HUES64 (cell line): ENCODE data around the gene EEF1B2.
"Not testable (repeated sequence)": the region's sequence is repeated elsewhere in the genome, so short reads cannot be mapped to it uniquely, and the experiment has no call there.

Source experiments
- H3K27ac ChIP-seq: 2 replicates; pipeline ENCODE4 v1.7.0; 2013; ENCODE audit warnings: low read depth, low read length, inconsistent platforms
- H3K27me3 ChIP-seq: 2 replicates; pipeline ENCODE4 v1.6.1; 2013; ENCODE audit warnings: mild to moderate bottlenecking, low read length; ENCODE audit not compliant: insufficient read depth
- H3K36me3 ChIP-seq: 2 replicates; pipeline ENCODE4 v1.6.1; 2013; ENCODE audit warnings: mild to moderate bottlenecking, low read length; ENCODE audit not compliant: insufficient read depth
- H3K4me1 ChIP-seq: 2 replicates; pipeline ENCODE4 v1.6.1; 2013; ENCODE audit warnings: mild to moderate bottlenecking, low read length, moderate library complexity; ENCODE audit not compliant: insufficient read depth
- H3K4me3 ChIP-seq: 2 replicates; pipeline ENCODE4 v1.5.1; 2013; ENCODE audit warnings: mild to moderate bottlenecking, low read length, moderate library complexity
- H3K9ac ChIP-seq: 2 replicates; pipeline ENCODE4 v1.6.1; 2013; ENCODE audit warnings: mild to moderate bottlenecking, low read depth, low read length
- H3K9me3 ChIP-seq: 2 replicates; pipeline ENCODE4 v1.6.1; 2013; ENCODE audit warnings: low read depth, low read length; ENCODE audit not compliant: insufficient read depth
- WGBS: fragments of 150-250, 120-280 bp; methylation state at CpG from one replicate; pipeline ENCODE4 v1.1.7; 2013; ENCODE audit warnings: missing lambda C conversion rate; 5-methylcytosine and 5-hydroxymethylcytosine counted together

Gene EEF1B2

DNA sequence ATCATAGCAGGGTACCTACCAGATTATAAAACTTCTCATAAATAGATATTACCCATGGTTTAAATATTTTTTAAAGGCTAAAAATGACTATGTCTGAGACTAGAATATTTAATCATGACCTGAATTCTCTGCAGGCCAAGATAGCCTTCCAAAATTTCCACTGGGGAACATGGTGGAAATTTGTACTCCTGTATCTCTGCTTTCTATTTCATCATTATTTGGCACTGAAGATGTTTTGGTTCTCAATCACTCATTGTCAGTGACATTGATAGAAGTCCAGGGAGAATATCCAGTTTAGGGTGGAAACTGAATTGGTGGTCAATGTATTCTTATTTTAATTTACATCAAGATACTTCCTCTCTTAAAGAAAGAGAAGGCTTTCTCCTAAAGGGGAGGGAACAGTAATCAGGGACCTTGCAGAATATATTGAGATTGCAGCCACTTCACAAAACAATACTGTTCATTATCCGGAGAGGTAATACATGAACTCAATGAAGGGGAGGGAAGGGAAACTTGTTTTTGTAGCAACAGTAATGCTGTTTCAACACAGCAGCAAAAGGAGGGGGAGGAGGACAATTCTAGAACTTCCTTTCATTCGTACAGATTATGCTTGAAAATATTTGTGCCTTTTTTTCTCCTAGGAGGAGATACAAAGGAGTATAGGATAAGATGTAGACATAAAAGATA lies 34.1 kb downstream of the EEF1B2 start:
- Histone ChIP-seq H3K27ac (no peak overlapping the region), H3K9ac (no peak overlapping the region), H3K27me3 (no peaks in the 10 kb centered on the region), H3K9me3 (no peaks in the 10 kb centered on the region), H3K4me3 (no peak overlapping the region), H3K36me3 (no peaks in the 10 kb centered on the region), H3K4me1 (no peaks in the 10 kb centered on the region)
- WGBS = 87% methylated on average over 2 of the region's 2 CpGs

DNA sequence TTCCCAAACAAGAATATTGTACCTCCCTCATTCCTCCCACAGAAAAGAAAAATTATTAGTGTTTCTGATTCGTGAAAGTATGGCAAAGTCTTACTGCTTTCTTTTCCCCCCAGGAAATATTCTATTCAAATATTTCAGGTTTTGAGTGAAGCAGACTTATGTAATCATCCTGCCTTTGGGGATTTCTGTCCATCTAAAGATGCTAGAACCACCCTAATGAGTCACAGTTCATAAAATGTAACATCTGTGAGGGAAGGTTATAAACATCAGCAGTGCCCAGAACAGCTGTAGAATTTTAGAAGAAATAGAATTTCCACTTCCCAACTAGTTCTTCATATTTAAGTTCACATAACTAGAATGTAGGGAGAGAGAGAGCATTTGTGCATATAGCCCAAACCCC lies 39.0 kb downstream of the EEF1B2 start:
- H3K9ac ChIP-seq = no peak overlapping the region
- WGBS = no CpG with 5 or more reads among the region's 1 CpG
- peaks cover 10% of the 10 kb centered on the region for H3K4me1 ChIP-seq
- H3K27me3 ChIP-seq = no peaks in the 10 kb centered on the region
- no peaks in the 10 kb centered on the region for H3K9me3 ChIP-seq
- no peak overlapping the region for H3K27ac ChIP-seq
- no peak overlapping the region for H3K4me3 ChIP-seq
- no peaks in the 10 kb centered on the region for H3K36me3 ChIP-seq

DNA sequence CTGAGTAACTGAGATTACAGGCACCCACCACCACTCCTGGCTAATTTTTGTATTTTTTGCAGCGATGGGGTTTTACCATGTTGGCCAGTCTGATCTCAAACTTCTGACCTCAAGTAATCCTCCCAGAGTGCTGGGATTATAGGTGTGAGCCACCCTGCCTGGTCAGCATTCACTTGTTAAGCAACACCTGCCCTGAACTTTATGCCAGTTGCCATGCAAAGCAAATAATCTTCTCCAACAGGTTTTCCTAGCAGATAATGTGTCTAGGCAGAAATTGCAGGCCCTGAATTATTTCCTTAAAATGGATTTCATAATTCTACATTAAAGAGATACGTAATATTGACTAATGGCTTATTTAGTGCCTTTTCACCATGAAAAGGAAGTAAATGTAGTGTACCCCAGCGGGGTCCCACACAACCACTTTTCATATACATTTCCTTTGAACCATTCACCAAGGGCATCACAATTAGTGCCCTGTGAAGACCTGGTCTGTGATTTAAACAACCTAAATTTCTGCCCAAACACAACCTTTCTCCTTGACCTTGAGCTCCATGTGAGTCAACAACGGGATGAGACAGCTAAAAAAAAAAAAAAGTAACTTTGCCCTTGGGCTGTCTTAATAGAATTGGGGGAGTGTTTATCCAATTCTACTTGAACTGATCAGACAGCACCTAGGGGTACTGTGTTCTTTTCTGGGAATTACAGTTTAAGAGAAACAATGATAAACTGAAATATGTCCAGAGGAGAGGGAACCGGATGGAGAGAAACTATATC lies 41.6 kb downstream of the EEF1B2 start:
- H3K9me3 ChIP-seq = no peaks in the 10 kb centered on the region
- WGBS = 78% methylated on average over 4 of the region's 5 CpGs
- no peak overlapping the region for H3K27ac ChIP-seq
- no peaks in the 10 kb centered on the region for H3K36me3 ChIP-seq
- H3K27me3 ChIP-seq = no peaks in the 10 kb centered on the region
- peaks cover 10% of the 10 kb centered on the region for H3K4me1 ChIP-seq
- H3K4me3 ChIP-seq = no peak overlapping the region
- no peak overlapping the region for H3K9ac ChIP-seq

DNA sequence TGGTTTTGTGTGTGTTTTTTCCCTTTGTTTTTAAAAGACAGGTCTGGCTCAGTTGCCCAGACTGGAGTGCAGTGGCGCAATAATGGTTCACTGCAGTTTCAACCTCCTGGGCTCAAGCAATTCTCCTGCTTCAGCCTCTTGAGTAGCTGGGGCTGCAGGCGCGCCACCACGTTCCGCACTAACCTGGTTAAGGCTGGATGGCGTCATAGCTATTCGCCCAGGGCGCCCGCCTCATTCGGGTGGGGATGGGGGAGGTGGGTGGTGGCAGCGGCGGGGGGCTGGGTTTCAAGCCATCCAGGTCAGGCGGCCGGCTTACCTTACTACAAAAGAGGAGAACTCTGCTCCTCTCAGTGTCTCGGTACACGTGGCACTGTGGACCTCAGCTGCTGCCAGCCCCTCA lies 42.8 kb downstream of the EEF1B2 start:
- Histone ChIP-seq H3K27ac (no peak overlapping the region), H3K4me1 (peaks cover 10% of the 10 kb centered on the region), H3K9me3 (no peaks in the 10 kb centered on the region), H3K9ac (no peak overlapping the region), H3K4me3 (no peak overlapping the region), H3K36me3 (no peaks in the 10 kb centered on the region), H3K27me3 (no peaks in the 10 kb centered on the region)
- 94% methylated on average over 16 of the region's 16 CpGs for WGBS

DNA sequence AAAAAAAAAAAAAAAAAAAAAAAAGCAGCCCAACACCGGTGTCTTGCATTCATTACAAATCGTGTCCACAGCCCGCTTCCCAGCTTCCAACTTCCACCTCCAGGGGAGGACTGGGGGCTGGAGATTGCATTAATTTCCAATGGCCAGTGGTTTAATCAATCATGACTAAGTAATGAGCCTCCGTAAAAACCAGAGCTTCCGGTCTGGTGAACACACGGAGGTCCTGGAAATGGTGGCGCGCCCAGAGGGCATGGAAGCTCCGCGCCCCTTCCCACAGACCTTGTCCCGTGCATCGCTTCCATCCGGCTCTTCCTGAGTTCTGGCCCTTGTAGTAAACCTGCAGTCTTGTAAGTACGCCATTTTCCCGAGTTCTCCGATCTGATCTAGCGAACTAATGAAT lies 43.6 kb downstream of the EEF1B2 start:
- H3K27ac ChIP-seq = no peak overlapping the region
- no peaks in the 10 kb centered on the region for H3K36me3 ChIP-seq
- H3K4me3 ChIP-seq = no peak overlapping the region
- H3K9me3 ChIP-seq = no peaks in the 10 kb centered on the region
- 98% methylated on average over 17 of the region's 17 CpGs for WGBS
- H3K27me3 ChIP-seq = no peaks in the 10 kb centered on the region
- no peak overlapping the region for H3K9ac ChIP-seq
- H3K4me1 ChIP-seq = peaks cover 10% of the 10 kb centered on the region

DNA sequence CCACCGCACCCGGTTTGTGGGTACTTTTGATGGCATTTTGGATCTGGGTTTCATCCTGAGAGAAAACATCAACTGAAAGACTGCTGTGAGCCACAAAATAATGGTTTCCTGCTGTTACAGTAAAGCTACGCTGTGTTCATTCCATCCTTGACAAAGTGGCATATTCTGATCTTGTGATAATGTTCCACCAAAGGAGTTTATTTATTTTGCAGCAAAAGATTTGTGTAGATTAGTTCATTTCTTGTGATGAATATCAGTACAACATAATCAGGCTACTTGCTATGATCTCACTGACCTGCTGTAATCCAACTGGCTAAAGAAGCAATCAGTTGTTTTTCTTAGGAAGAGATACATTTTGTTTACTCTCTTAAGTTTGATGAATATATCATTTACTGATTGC lies 45.0 kb downstream of the EEF1B2 start:
- no peaks in the 10 kb centered on the region for H3K36me3 ChIP-seq
- H3K27ac ChIP-seq = no peak overlapping the region
- H3K9ac ChIP-seq = no peak overlapping the region
- H3K4me1 ChIP-seq = peaks cover 10% of the 10 kb centered on the region
- no peaks in the 10 kb centered on the region for H3K27me3 ChIP-seq
- H3K9me3 ChIP-seq = no peaks in the 10 kb centered on the region
- 90% methylated on average over 3 of the region's 3 CpGs for WGBS
- no peak overlapping the region for H3K4me3 ChIP-seq

DNA sequence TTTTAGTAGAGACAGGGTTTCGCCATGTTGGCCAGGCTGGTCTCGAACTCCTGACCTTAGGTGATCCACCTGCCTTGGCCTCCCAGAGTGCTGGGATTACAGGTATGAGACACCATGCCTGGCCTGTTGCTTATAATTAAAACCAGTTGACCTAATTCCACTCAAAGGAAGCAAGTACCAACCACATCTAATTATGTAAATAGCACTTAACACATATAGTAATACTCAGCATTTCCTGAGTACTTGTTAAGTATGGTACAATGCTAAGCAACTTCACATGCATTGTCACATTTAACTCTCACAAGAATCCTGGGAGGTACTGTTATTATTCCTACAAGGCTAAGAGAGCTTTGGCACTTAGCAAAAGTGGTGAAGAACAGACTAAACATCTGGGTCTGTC lies 47.6 kb downstream of the EEF1B2 start:
- 97% methylated on average over 2 of the region's 2 CpGs for WGBS
- not testable (repeated sequence) for H3K9me3 ChIP-seq, H3K9ac ChIP-seq, H3K27ac ChIP-seq, H3K27me3 ChIP-seq, H3K4me3 ChIP-seq, H3K36me3 ChIP-seq, H3K4me1 ChIP-seq

DNA sequence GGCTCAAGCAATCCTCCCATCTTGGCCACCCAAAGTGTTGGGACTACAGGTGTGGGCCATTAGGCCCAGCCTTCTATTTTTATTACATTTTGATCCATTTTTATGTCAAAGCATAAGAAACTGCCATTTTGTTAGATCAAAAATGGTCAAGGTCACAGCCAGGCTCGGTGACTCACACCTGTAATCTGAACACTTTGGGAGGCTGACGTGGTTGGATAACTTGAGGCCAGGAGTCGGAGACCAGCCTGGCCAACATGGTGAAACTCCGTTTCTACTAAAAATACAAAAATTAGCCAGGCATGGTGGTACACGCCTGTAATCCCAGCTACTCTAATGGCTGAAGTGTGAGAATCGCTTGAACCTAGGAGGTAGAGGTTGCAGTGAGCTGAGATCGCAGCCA lies 49.2 kb downstream of the EEF1B2 start:
- H3K4me3 ChIP-seq = no peak overlapping the region
- no peaks in the 10 kb centered on the region for H3K36me3 ChIP-seq
- WGBS = 92% methylated on average over 7 of the region's 7 CpGs
- H3K27ac ChIP-seq = no peak overlapping the region
- no peak overlapping the region for H3K9ac ChIP-seq
- peaks cover 23% of the 10 kb centered on the region for H3K4me1 ChIP-seq
- H3K9me3 ChIP-seq = no peaks in the 10 kb centered on the region
- H3K27me3 ChIP-seq = no peaks in the 10 kb centered on the region

DNA sequence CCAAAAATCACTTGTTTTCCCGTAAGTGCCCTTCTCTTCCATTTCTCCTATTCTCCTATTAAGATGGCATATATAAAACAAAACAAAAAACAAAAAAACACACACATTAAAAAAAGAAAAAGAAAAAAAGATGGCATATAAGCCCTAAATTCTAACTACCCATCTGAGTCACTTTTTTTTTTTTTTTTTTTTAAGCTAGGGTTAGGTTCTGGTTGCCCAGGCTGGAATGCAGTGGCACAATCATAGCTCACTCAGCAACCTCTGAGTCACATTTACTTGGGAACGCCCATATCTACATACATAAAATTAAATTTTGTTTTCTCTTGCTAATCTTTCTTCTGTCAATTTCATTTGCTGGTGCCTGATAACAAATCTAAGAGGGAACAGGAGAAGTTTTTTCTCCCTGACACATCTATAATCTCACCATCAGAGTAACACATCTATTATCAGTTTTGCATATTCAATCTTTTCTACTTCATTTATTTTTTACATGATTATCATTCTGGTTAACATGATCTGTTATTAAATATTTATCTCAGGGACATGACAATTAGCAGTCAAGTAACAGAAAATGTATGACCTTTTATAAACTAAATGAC lies 52.1 kb downstream of the EEF1B2 start:
- no peak overlapping the region for H3K9ac ChIP-seq
- H3K9me3 ChIP-seq = no peaks in the 10 kb centered on the region
- H3K27me3 ChIP-seq = no peaks in the 10 kb centered on the region
- H3K27ac ChIP-seq = no peak overlapping the region
- H3K4me3 ChIP-seq = no peak overlapping the region
- H3K4me1 ChIP-seq = peaks cover 23% of the 10 kb centered on the region
- no peaks in the 10 kb centered on the region for H3K36me3 ChIP-seq
- WGBS = 81% methylated on average over 2 of the region's 2 CpGs
